MCF 10A (cell line): ENCODE results near the gene CRHBP. TPM values are rescaled to one million over a fixed set of nuclear protein-coding genes. Genes with fewer than 3 reads are reported as not detected.

Source experiments
- BruUV-seq: library from RNA; stranded (reverse); fragments of 400-500 nt; replicated peaks from 2 replicates; lab custom pipeline; 2021; lab: Mats Ljungman, UMichigan
- CTCF ChIA-PET: fragments of 300-600 bp; sonication (Branson Sonifier 250); formaldehyde crosslinking; extraction: SDS; loops from one replicate; lab custom pipeline; 2021; ENCODE audit warnings: antibody characterized with exemption, inconsistent platforms; lab: Yijun Ruan, JAX
- POLR2A ChIA-PET: fragments of 300-600, 350-650 bp; sonication (Branson Sonifier 250); formaldehyde crosslinking; extraction: SDS; loops from one replicate; lab custom pipeline; 2020; ENCODE audit warnings: antibody characterized with exemption, inconsistent platforms; lab: Yijun Ruan, JAX
- DNase-seq: peaks from one replicate; pipeline ENCODE4 v3.0.0-alpha.2; 2018; ENCODE audit not compliant: unreplicated experiment
- H3K27ac Mint-ChIP-seq: one replicate; pipeline ENCODE4 v1.8.0; 2022; ENCODE audit warnings: mild to moderate bottlenecking, low read depth, mixed read lengths; ENCODE audit not compliant: unreplicated experiment
- H3K27me3 Mint-ChIP-seq: one replicate; pipeline ENCODE4 v1.8.0; 2022; ENCODE audit warnings: mixed read lengths; ENCODE audit not compliant: insufficient read depth, unreplicated experiment
- H3K36me3 Mint-ChIP-seq: one replicate; pipeline ENCODE4 v1.8.0; 2022; ENCODE audit warnings: mild to moderate bottlenecking, moderate library complexity, mixed read lengths; ENCODE audit not compliant: insufficient read depth, unreplicated experiment
- H3K4me1 Mint-ChIP-seq: one replicate; pipeline ENCODE4 v1.8.0; 2022; ENCODE audit warnings: mixed read lengths; ENCODE audit not compliant: insufficient read depth, unreplicated experiment
- H3K4me3 Mint-ChIP-seq: one replicate; pipeline ENCODE4 v1.8.0; 2022; ENCODE audit warnings: mild to moderate bottlenecking, moderate library complexity, mixed read lengths; ENCODE audit not compliant: unreplicated experiment
- H3K9me3 Mint-ChIP-seq: one replicate; pipeline ENCODE4 v1.8.0; 2022; ENCODE audit warnings: mixed read lengths; ENCODE audit not compliant: unreplicated experiment
- CTCF ChIP-seq: fragments of 200-600 bp; IDR thresholded peaks from one replicate; pipeline ENCODE4 v1.8.0; 2022; ENCODE audit warnings: antibody characterized with exemption, mild to moderate bottlenecking; ENCODE audit not compliant: unreplicated experiment
- intact Hi-C: fragments of 100-400 bp; cut with micrococcal nuclease; formaldehyde crosslinking; loops from 2 replicates; pipeline ENCODE4 v1.14.1; 2022
- total RNA-seq: library from RNA; stranded (reverse); gene quantifications from 2 replicates; pipeline ENCODE4 v1.2.3, GENCODE V29; 2022

Gene CRHBP
- total RNA-seq, 1 experiment from 2014 or later: not detected

DNA sequence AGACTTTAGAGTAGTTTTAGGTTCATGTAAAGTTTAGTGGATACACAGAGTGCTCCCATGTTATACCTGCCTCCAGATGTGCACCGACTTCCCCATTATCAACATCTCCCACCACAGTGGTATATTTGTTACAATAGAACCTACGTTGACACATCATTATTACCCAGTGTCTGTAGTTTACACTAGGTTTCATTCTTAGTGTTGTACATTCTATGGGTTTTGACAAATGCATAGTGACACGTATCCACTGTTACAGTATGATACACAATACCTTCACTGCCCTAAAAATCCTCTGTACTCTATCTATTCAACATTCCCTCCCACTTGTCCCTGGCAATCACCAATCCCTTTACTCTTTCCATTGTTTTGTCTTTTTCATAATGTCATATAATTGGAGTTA, 34.3 kb upstream of the CRHBP start:
- no peak for DNase-seq
- BruUV-seq: no TSS peak
- H3K27me3 Mint-ChIP-seq: no peaks in the 10 kb centered on the region
- ChIA-PET POLR2A (no interaction called here), CTCF (interaction anchor here (0.6 to 0.7 kb wide), 3 partner anchors 18 to 135 kb away, joined by 3 to 4 read pairs (median 3); no protein-coding TSS in a partner anchor)
- no peaks in the 10 kb centered on the region for H3K36me3 Mint-ChIP-seq
- no peaks in the 10 kb centered on the region for H3K9me3 Mint-ChIP-seq
- H3K27ac Mint-ChIP-seq: no peak overlapping the region
- H3K4me1 Mint-ChIP-seq: no peaks in the 10 kb centered on the region
- intact Hi-C loops: no loop called here
- no peak overlapping the region for H3K4me3 Mint-ChIP-seq
- TF ChIP-seq CTCF: no peak

GRCh38 chr5:76920491-76920890, 32.4 kb upstream of the CRHBP start:
- Mint-ChIP-seq H3K4me1 (no peaks in the 10 kb centered on the region), H3K36me3 (no peaks in the 10 kb centered on the region), H3K9me3 (no peaks in the 10 kb centered on the region), H3K27me3 (no peaks in the 10 kb centered on the region), H3K4me3 (no peak overlapping the region), H3K27ac (no peak overlapping the region)
- DNase-seq: no peak
- no TSS peak for BruUV-seq
- ChIA-PET CTCF (no interaction called here), POLR2A (no interaction called here)
- no peak for TF ChIP-seq CTCF
- intact Hi-C loops: no loop called here

GRCh38 chr5:76926329-76927105, 26.3 kb upstream of the CRHBP start:
- H3K9me3 Mint-ChIP-seq: no peaks in the 10 kb centered on the region
- TF ChIP-seq CTCF: no peak
- no TSS peak for BruUV-seq
- intact Hi-C loops: no loop called here
- no peaks in the 10 kb centered on the region for H3K36me3 Mint-ChIP-seq
- no peak overlapping the region for H3K4me3 Mint-ChIP-seq
- ChIA-PET POLR2A (no interaction called here), CTCF (interaction anchor here (0.5 to 1.1 kb wide), 3 partner anchors 90 to 381 kb away, joined by 3 read pairs; no protein-coding TSS in a partner anchor)
- no peak overlapping the region for H3K27ac Mint-ChIP-seq
- peaks cover 31% of the 10 kb centered on the region for H3K27me3 Mint-ChIP-seq
- DNase-seq: no peak
- no peaks in the 10 kb centered on the region for H3K4me1 Mint-ChIP-seq

DNA sequence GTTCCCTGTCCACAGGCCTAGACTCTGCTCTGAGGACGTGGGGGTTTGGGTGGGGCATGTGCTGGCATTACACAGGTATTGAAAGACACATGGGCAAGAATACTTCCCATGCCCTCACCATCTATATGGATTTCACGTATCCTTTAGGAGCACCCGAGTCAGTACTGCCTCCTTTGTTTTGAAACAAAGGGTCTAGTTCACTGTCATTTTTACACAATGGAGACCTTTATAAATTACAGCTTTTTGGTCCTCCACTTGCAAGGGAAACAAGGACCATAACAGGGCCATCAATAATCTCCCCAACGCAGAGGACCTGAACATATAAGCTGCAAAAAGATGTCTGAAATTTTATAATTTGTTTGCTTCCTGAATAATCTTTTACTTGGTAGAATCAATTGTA, 24.9 kb upstream of the CRHBP start:
- no TSS peak for BruUV-seq
- no peak overlapping the region for H3K27ac Mint-ChIP-seq
- TF ChIP-seq CTCF: no peak
- CTCF ChIA-PET: no interaction called here
- H3K36me3 Mint-ChIP-seq: no peaks in the 10 kb centered on the region
- H3K4me3 Mint-ChIP-seq: no peak overlapping the region
- H3K9me3 Mint-ChIP-seq: no peaks in the 10 kb centered on the region
- no peaks in the 10 kb centered on the region for H3K4me1 Mint-ChIP-seq
- DNase-seq: no peak
- peaks cover 34% of the 10 kb centered on the region for H3K27me3 Mint-ChIP-seq
- POLR2A ChIA-PET: no interaction called here
- intact Hi-C loops: no loop called here
